Measurements from ENCODE around the gene SPTBN5. TPM values are rescaled to one million over a fixed set of nuclear protein-coding genes. Genes with fewer than 3 reads are reported as not detected.

The SPTBN5 gene
- total RNA-seq, 1 experiment from 2014 or later, result 2.1 TPM

DNA sequence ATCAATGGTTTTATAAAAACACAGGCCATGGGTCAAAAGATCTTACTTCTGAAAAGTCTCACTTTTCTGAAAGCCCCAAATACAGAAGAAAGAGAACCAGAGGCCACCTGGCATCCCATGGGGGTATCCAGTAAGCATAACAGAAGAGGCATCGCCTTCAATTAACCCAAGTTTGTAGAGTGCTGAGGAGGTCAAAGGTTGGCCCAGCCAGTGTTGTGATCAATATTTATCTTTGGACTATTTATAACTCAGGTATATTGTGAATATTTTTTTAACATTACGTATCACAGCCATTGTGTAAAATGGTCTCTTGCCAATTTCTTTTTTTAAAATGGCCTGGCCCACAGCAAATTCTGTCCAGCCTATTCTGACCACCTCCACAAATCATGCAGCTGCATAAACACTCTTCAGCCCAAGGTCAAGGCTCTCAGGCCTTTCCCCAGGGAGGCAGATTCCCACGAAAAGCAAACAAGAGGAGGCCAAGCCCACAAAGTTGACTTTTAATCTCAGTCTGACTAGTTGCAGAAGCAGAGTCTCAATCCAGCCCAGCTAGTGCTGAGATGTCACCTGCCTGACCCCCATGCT lies 26.2 kb upstream of the SPTBN5 start:
- TF ChIP-seq, protein P1, sequence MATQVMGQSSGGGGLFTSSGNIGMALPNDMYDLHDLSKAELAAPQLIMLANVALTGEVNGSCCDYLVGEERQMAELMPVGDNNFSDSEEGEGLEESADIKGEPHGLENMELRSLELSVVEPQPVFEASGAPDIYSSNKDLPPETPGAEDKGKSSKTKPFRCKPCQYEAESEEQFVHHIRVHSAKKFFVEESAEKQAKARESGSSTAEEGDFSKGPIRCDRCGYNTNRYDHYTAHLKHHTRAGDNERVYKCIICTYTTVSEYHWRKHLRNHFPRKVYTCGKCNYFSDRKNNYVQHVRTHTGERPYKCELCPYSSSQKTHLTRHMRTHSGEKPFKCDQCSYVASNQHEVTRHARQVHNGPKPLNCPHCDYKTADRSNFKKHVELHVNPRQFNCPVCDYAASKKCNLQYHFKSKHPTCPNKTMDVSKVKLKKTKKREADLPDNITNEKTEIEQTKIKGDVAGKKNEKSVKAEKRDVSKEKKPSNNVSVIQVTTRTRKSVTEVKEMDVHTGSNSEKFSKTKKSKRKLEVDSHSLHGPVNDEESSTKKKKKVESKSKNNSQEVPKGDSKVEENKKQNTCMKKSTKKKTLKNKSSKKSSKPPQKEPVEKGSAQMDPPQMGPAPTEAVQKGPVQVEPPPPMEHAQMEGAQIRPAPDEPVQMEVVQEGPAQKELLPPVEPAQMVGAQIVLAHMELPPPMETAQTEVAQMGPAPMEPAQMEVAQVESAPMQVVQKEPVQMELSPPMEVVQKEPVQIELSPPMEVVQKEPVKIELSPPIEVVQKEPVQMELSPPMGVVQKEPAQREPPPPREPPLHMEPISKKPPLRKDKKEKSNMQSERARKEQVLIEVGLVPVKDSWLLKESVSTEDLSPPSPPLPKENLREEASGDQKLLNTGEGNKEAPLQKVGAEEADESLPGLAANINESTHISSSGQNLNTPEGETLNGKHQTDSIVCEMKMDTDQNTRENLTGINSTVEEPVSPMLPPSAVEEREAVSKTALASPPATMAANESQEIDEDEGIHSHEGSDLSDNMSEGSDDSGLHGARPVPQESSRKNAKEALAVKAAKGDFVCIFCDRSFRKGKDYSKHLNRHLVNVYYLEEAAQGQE (IDR thresholded peaks at IDR 0.05; ENCODE audit: insufficient read depth in 1 of 2, low read depth in 2 of 2, low read length in 1 of 2), result no peak
- no peak for TF ChIP-seq POLR2AphosphoS5 (IDR thresholded peaks at IDR 0.05; ENCODE audit: low read depth, low read length)
- no peak for DNase-seq (ENCODE audit: low read depth, low spot score)
- Histone ChIP-seq H3K27me3 (ENCODE audit: control insufficient read depth, insufficient read depth, low read length) (no peaks in the 10 kb centered on the region), H3K4me3 (ENCODE audit: low read depth in 2 of 2, low read length in 2 of 2) (no peak overlapping the region), H3K4me1 (ENCODE audit: control insufficient read depth, insufficient read depth, low read length) (peaks cover 17% of the 10 kb centered on the region), H3K27ac (ENCODE audit: low read length) (peak overlapping the region; percentile 30; the same call in 1 of the 2 replicates), H3K9me3 (ENCODE audit: control insufficient read depth, insufficient read depth, low read depth, low read length) (no peaks in the 10 kb centered on the region), H3K36me3 (ENCODE audit: control insufficient read depth, insufficient read depth, low read length) (no peaks in the 10 kb centered on the region)
- intact Hi-C loops (cut with micrococcal nuclease; ENCODE audit: unreplicated experiment), result no loop called here
- CTCF ChIA-PET, result no interaction called here
- POLR2A ChIA-PET, result no interaction called here
- BruUV-seq (replicated peaks), result no TSS peak
- no peak for ATAC-seq
- in situ Hi-C loops (cut with HindIII; ENCODE audit: low pct_unique_long_range_greater_than_20kb, low sequenced_read_pairs), result no loop called here

DNA sequence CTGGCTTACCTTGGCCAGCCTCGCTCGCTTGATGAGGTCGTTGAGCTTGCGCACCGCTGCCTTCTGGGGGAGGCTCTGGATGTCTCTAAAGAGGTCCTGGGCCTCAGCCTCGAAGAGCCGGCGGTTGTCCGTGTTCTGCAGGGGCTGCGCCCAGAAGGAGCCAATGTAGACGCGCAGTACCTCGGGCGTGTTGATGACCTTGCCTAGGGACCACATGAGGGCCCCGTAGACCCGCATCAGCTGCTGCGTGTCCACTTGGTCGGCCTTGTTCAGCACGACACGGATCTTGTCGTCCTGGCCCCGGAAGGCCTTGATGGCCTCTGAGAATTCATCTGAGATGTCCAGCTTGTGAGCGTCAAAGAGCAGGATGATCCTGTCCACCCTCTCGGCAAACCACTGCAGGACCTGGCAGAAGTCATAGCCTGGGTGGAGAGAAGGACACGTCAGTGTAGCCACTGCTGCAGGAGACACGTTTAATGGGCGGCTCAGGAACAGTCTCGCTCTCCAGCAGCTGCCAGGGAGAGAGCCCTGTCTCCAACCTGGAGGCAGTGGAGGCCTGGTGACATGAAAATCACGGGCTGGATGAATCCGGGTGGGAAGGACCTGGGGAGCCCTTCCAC lies 25.5 kb upstream of the SPTBN5 start:
- no peak for DNase-seq (ENCODE audit: low read depth, low spot score)
- intact Hi-C loops (cut with micrococcal nuclease; ENCODE audit: unreplicated experiment), result no loop called here
- Histone ChIP-seq H3K36me3 (ENCODE audit: control insufficient read depth, insufficient read depth, low read length) (no peaks in the 10 kb centered on the region), H3K9me3 (ENCODE audit: control insufficient read depth, insufficient read depth, low read depth, low read length) (no peaks in the 10 kb centered on the region), H3K4me1 (ENCODE audit: control insufficient read depth, insufficient read depth, low read length) (peaks cover 17% of the 10 kb centered on the region), H3K4me3 (ENCODE audit: low read depth in 2 of 2, low read length in 2 of 2) (no peak overlapping the region), H3K27me3 (ENCODE audit: control insufficient read depth, insufficient read depth, low read length) (no peaks in the 10 kb centered on the region), H3K27ac (ENCODE audit: low read length) (no peak overlapping the region)
- BruUV-seq (replicated peaks), result no TSS peak
- ATAC-seq, result no peak
- ChIA-PET CTCF (no interaction called here), POLR2A (no interaction called here)
- in situ Hi-C loops (cut with HindIII; ENCODE audit: low pct_unique_long_range_greater_than_20kb, low sequenced_read_pairs), result no loop called here
- TF ChIP-seq, protein P1 (IDR thresholded peaks at IDR 0.05; ENCODE audit: insufficient read depth in 1 of 2, low read depth in 2 of 2, low read length in 1 of 2), result no peak
- no peak for TF ChIP-seq SIN3A (IDR thresholded peaks at IDR 0.05; ENCODE audit: borderline replicate concordance, insufficient read depth, low read depth, low read length)
- TF ChIP-seq, protein P2, sequence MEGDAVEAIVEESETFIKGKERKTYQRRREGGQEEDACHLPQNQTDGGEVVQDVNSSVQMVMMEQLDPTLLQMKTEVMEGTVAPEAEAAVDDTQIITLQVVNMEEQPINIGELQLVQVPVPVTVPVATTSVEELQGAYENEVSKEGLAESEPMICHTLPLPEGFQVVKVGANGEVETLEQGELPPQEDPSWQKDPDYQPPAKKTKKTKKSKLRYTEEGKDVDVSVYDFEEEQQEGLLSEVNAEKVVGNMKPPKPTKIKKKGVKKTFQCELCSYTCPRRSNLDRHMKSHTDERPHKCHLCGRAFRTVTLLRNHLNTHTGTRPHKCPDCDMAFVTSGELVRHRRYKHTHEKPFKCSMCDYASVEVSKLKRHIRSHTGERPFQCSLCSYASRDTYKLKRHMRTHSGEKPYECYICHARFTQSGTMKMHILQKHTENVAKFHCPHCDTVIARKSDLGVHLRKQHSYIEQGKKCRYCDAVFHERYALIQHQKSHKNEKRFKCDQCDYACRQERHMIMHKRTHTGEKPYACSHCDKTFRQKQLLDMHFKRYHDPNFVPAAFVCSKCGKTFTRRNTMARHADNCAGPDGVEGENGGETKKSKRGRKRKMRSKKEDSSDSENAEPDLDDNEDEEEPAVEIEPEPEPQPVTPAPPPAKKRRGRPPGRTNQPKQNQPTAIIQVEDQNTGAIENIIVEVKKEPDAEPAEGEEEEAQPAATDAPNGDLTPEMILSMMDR (IDR thresholded peaks at IDR 0.05), result no peak
- TF ChIP-seq POLR2AphosphoS5 (IDR thresholded peaks at IDR 0.05; ENCODE audit: low read depth, low read length), result no peak
- no peak for TF ChIP-seq TCF7L2 (IDR thresholded peaks at IDR 0.05; ENCODE audit: low read depth, low read length)
